A549 (cell line): Measurements from ENCODE around the gene CUX1. TPM values are rescaled to one million over a fixed set of nuclear protein-coding genes. Genes with fewer than 3 reads are reported as not detected.
"Not testable (repeated sequence)": the region's sequence is repeated elsewhere in the genome, so short reads cannot be mapped to it uniquely, and the experiment has no call there.

Experiments
- ATAC-seq, 2 experiments: fragments of 200-7000 bp in 1 of 2; fragments of >200 bp in 1 of 2; cut with Nextera tagmentation in 1 of 2; cut with Tn5 transposase in 1 of 2; 3 replicates each; pipeline versions ENCODE4 v1.8.0 to v1.9.1; 2018 to 2020; ENCODE audit warnings: mild to moderate bottlenecking in 1 of 2, moderate library complexity in 1 of 2
- CTCF ChIA-PET: fragments of 300-600 bp; sonication (Branson Sonifier 250); formaldehyde crosslinking; extraction: SDS; loops from one replicate; lab custom pipeline; 2021; ENCODE audit warnings: antibody characterized with exemption, inconsistent platforms; lab: Yijun Ruan, JAX
- POLR2A ChIA-PET: fragments of 350-600 bp; formaldehyde crosslinking; extraction: SDS; loops from one replicate; lab custom pipeline; 2021; ENCODE audit warnings: antibody characterized with exemption, inconsistent platforms; lab: Yijun Ruan, JAX
- DNase-seq, 2 experiments: peaks; one replicate each; pipeline versions ENCODE4 v3.0.0 to v3.0.0-alpha.2; 2011 to 2016; ENCODE audit warnings: low read depth in 1 of 2, low spot score in 1 of 2
- FAIRE-seq: peaks from 2 replicates; lab custom pipeline; 2011; peaks lifted over from hg19 to GRCh38; lab: Jason Lieb, UNC
- H3K27ac ChIP-seq, 2 experiments: fragments of >200 bp; sonication (Bioruptor Twin); formaldehyde crosslinking; 3 replicates each; pipeline ENCODE4 v1.5.1; 2016 to 2017
- H3K4me1 ChIP-seq: fragments of >200 bp; sonication (Bioruptor Twin); formaldehyde crosslinking; 3 replicates; pipeline ENCODE4 v1.6.1; 2016
- H3K4me2 ChIP-seq: fragments of >200 bp; sonication (Bioruptor Twin); formaldehyde crosslinking; 3 replicates; pipeline ENCODE4 v1.6.1; 2016
- H3K4me3 ChIP-seq: fragments of >200 bp; sonication (Bioruptor Twin); formaldehyde crosslinking; 3 replicates; pipeline ENCODE4 v1.5.1; 2016
- H3K9me3 ChIP-seq: fragments of >200 bp; sonication (Bioruptor Twin); formaldehyde crosslinking; 3 replicates; pipeline ENCODE4 v1.6.1; 2016
- ATOH8 ChIP-seq: fragments of 250-450 bp; sonication (Bioruptor Pico); IDR thresholded peaks from 2 replicates; pipeline ENCODE4 v1.5.0; 2020; ENCODE audit warnings: low read depth, mild to moderate bottlenecking, moderate library complexity
- BCL3 ChIP-seq: fragments of >200 bp; sonication (Bioruptor Twin); formaldehyde crosslinking; IDR thresholded peaks from 3 replicates; pipeline ENCODE4 v1.6.1; 2016
- CEBPB ChIP-seq, 2 experiments: fragments of >200 bp in 1 of 2; sonication (Bioruptor Twin) in 1 of 2; formaldehyde crosslinking in 1 of 2; IDR thresholded peaks; 2 replicates each; pipeline ENCODE4 v1.6.1; 2012 to 2016
- EP300 ChIP-seq, 2 experiments: fragments of >200 bp; sonication (Bioruptor Twin); formaldehyde crosslinking; IDR thresholded peaks; 2 replicates in 1 of 2; 3 replicates in 1 of 2; pipeline ENCODE4 v1.6.1; 2016 to 2017
- FOXS1 ChIP-seq: fragments of 250-450 bp; sonication (Bioruptor Pico); IDR thresholded peaks from 2 replicates; pipeline ENCODE4 v1.5.0; 2020; ENCODE audit warnings: mild to moderate bottlenecking, moderate library complexity
- HES2 ChIP-seq: fragments of >200 bp; sonication (Bioruptor Twin); formaldehyde crosslinking; IDR thresholded peaks from 2 replicates; pipeline ENCODE4 v1.6.1; 2016
- HOXA7 ChIP-seq: fragments of 250-450 bp; sonication (Bioruptor Pico); IDR thresholded peaks from 2 replicates; pipeline ENCODE4 v1.5.0; 2020; ENCODE audit warnings: mild to moderate bottlenecking, moderate library complexity
- HOXB13 ChIP-seq: fragments of 250-450 bp; sonication (Bioruptor Pico); IDR thresholded peaks from 2 replicates; pipeline ENCODE4 v1.5.0; 2020; ENCODE audit warnings: low read depth, mild to moderate bottlenecking, moderate library complexity
- MAFK ChIP-seq: fragments of 450-650 bp; IDR thresholded peaks from 2 replicates; pipeline ENCODE4 v1.6.1; 2014; ENCODE audit not compliant: partially characterized antibody
- PBX3 ChIP-seq: IDR thresholded peaks from 2 replicates; pipeline ENCODE4 v1.6.1; 2012
- POLR2AphosphoS2 ChIP-seq: conservative IDR thresholded peaks from 2 replicates; pipeline ENCODE4 v1.6.1; 2012; ENCODE audit warnings: low read length, improper control_type of control experiment, inconsistent platforms
- RAD21 ChIP-seq, 2 experiments: fragments of >200 bp in 1 of 2; sonication (Bioruptor Twin) in 1 of 2; formaldehyde crosslinking in 1 of 2; IDR thresholded peaks in 1 of 2; conservative IDR thresholded peaks in 1 of 2; 2 replicates in 1 of 2; 3 replicates in 1 of 2; pipeline ENCODE4 v1.6.1; 2012 to 2018; ENCODE audit warnings: inconsistent platforms in 1 of 2
- REST ChIP-seq: fragments of 200-600 bp; sonication (generic); IDR thresholded peaks from 2 replicates; pipeline ENCODE4 v1.6.1; 2016; ENCODE audit warnings: antibody characterized with exemption, mild to moderate bottlenecking, moderate library complexity
- RFX5 ChIP-seq: fragments of 450-650 bp; IDR thresholded peaks from 2 replicates; pipeline ENCODE4 v1.7.1; 2014; ENCODE audit warnings: antibody characterized with exemption, mild to moderate bottlenecking, moderate library complexity
- RNF2 ChIP-seq: fragments of 200-600 bp; sonication (generic); IDR thresholded peaks from 2 replicates; pipeline ENCODE4 v1.6.1; 2016; ENCODE audit warnings: low read depth, mild to moderate bottlenecking, antibody characterized with exemption, moderate library complexity, borderline replicate concordance
- TP53 ChIP-seq: fragments of 250-450 bp; sonication (Bioruptor Pico); IDR thresholded peaks from 2 replicates; pipeline ENCODE4 v1.5.0; 2021; ENCODE audit warnings: mild to moderate bottlenecking, moderate library complexity
- USF2 ChIP-seq: fragments of 450-650 bp; IDR thresholded peaks from 2 replicates; pipeline ENCODE4 v1.6.1; 2014; ENCODE audit warnings: antibody characterized with exemption
- ZFP36 ChIP-seq: fragments of 450-650 bp; IDR thresholded peaks from 2 replicates; pipeline ENCODE4 v1.6.1; 2014; ENCODE audit warnings: borderline replicate concordance; ENCODE audit not compliant: partially characterized antibody
- ZNF302 ChIP-seq: fragments of 250-450 bp; sonication (Bioruptor Pico); IDR thresholded peaks from 2 replicates; pipeline ENCODE4 v1.9.0; 2021; ENCODE audit warnings: inconsistent platforms, mild to moderate bottlenecking, moderate library complexity
- ZSCAN20 ChIP-seq: fragments of 250-450 bp; sonication (Bioruptor Pico); IDR thresholded peaks from 2 replicates; pipeline ENCODE4 v1.8.0; 2022; ENCODE audit warnings: mild to moderate bottlenecking, moderate library complexity
- WGBS: methylation state at CpG from one replicate; pipeline ENCODE4 v1.1.6; 2017; ENCODE audit errors: missing lambda C conversion rate; 5-methylcytosine and 5-hydroxymethylcytosine counted together
- polyA plus RNA-seq, 4 experiments: library from polyadenylated mRNA; depleted of rRNA in 3 of 4; stranded (reverse); fragments of >200 nt; fragmentation: RNase III in 1 of 4; extraction: RNeasy Plus Mini Kit Qiagen cat#74134 plus additional on column Dnase treatment in 1 of 4; gene quantifications; 2 replicates in 3 of 4; 3 replicates in 1 of 4; pipeline ENCODE4 v1.2.3, GENCODE V29; 2011 to 2017

Gene CUX1
- polyA plus RNA-seq, 2 of the 4 experiments (the other 2 are of a cell fraction) = 32.7 to 33.4 TPM

GRCh38 chr7:102024005-102024768, 206.8 kb downstream of the CUX1 start:
- H3K4me1 ChIP-seq = peaks cover 23% of the 10 kb centered on the region
- no peaks in the 10 kb centered on the region for H3K9me3 ChIP-seq
- TF ChIP-seq BCL3 = no peak
- no peak for TF ChIP-seq RNF2
- no peak for TF ChIP-seq FOXS1 (CRISPR knock-in tag)
- no peak for TF ChIP-seq RFX5
- TF ChIP-seq PBX3 = no peak
- ATAC-seq (peak in 1 of 2 experiments; percentile 47; a peak in 3 of 6 replicates), FAIRE-seq (no peak), DNase-seq (no peak)
- no peak overlapping the region for H3K4me3 ChIP-seq
- peak overlapping the region; percentile 11; the same call in 1 of the 3 replicates for H3K4me2 ChIP-seq
- ChIA-PET CTCF (interaction anchor here (1.0 to 1.3 kb wide), 4 partner anchors 11 to 256 kb away, joined by 3 to 4 read pairs (median 3); no protein-coding TSS in a partner anchor), POLR2A (no interaction called here)
- 76% methylated on average over 10 of the region's 10 CpGs for WGBS
- peak overlapping the region; percentile 21 to 62; a peak in 3 of 6 replicates for H3K27ac ChIP-seq

- Histone ChIP-seq H3K9me3 (no peaks in the 10 kb centered on the region), H3K4me2 (peak overlapping the region; percentile 11; the same call in 1 of the 3 replicates), H3K4me1 (peaks cover 23% of the 10 kb centered on the region), H3K27ac (peak overlapping the region; percentile 14 to 62; a peak in 3 of 6 replicates), H3K4me3 (no peak overlapping the region)
- peak in 1 of 2 experiments; percentile 19; a peak in 2 of 6 replicates for ATAC-seq
- FAIRE-seq = no peak
- ChIA-PET POLR2A (no interaction called here), CTCF (interaction anchor here (1.1 to 1.2 kb wide), 2 partner anchors 13 to 83 kb away, joined by 3 read pairs; no protein-coding TSS in a partner anchor)
- peak in 1 of 2 experiments; percentile 41 for DNase-seq
- 71% methylated on average over 15 of the region's 15 CpGs for WGBS
- TF ChIP-seq ATOH8 (CRISPR knock-in tag) (no peak), TP53 (CRISPR knock-in tag) (no peak), ZNF302 (no peak), ZFP36 (no peak), MAFK (no peak), RAD21 (conservative IDR thresholded peaks at IDR 0.05 in 1 of 2, IDR thresholded peaks at IDR 0.05 in 1 of 2) (no peak), CEBPB (IDR thresholded peaks at IDR 0.05) (no peak), HES2 (no peak), HOXA7 (CRISPR knock-in tag) (no peak), HOXB13 (CRISPR knock-in tag) (no peak), ZSCAN20 (CRISPR knock-in tag) (no peak), REST (no peak), USF2 (no peak), POLR2AphosphoS2 (no peak), EP300 (IDR thresholded peaks at IDR 0.05) (no peak)
Measured at GRCh38 chr7:102024769-102025391, 207.5 kb downstream of the CUX1 start.

- CTCF ChIA-PET, POLR2A ChIA-PET, DNase-seq, FAIRE-seq, H3K4me3 ChIP-seq, H3K9me3 ChIP-seq, ATAC-seq, H3K4me2 ChIP-seq, H3K27ac ChIP-seq: not testable (repeated sequence)
- 92% methylated on average over 4 of the region's 4 CpGs for WGBS
- peaks cover 23% of the 10 kb centered on the region for H3K4me1 ChIP-seq
Measured at GRCh38 chr7:102025777-102026176, 208.4 kb downstream of the CUX1 start.
